ENCODE measurements around the gene MGAM2.

MGAM2 gene

DNA sequence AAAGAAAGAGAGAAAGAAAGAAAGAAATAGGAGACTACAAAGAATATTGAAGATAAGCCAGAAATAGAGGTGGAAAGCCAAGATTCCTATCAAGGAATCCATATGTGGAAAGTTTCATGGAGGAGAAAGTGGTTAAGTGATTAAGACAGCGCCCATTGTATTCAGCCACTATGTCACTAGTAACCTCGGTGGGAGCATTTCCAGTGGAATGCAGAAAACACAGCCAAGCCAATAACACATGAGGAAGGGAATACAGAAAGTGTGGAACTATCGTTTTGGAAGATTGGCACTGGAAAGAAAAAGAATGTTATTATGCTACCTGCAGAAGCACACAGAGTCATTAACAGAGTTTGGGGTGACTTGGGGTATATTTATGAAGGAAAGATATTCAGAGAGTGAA, 2.7 kb downstream of the MGAM2 start:
- TF ChIP-seq, protein P1, sequence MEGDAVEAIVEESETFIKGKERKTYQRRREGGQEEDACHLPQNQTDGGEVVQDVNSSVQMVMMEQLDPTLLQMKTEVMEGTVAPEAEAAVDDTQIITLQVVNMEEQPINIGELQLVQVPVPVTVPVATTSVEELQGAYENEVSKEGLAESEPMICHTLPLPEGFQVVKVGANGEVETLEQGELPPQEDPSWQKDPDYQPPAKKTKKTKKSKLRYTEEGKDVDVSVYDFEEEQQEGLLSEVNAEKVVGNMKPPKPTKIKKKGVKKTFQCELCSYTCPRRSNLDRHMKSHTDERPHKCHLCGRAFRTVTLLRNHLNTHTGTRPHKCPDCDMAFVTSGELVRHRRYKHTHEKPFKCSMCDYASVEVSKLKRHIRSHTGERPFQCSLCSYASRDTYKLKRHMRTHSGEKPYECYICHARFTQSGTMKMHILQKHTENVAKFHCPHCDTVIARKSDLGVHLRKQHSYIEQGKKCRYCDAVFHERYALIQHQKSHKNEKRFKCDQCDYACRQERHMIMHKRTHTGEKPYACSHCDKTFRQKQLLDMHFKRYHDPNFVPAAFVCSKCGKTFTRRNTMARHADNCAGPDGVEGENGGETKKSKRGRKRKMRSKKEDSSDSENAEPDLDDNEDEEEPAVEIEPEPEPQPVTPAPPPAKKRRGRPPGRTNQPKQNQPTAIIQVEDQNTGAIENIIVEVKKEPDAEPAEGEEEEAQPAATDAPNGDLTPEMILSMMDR (IDR thresholded peaks at IDR 0.05; ENCODE audit: borderline replicate concordance, insufficient read depth, low read depth, low read length), result no peak

DNA sequence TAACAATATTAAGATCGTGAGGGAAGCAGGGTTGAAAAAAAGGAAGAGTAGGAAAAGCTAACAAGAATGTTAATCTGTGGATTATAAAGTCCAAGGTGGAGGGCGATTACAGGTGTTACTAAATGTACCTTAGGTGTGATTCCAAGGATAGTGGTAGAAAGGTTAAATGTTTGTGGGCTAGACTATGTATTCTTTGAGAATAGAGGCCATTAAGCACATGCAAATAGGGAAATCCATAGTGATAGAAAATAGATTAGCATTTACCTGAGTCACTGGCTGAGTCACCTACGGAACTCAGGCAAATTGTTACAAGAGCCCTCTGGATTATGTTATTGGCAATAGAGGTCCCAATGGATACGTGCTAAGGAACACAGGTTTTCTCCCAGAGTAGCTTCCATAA, 9.0 kb downstream of the MGAM2 start:
- TF ChIP-seq, protein P1 (IDR thresholded peaks at IDR 0.05; ENCODE audit: borderline replicate concordance, insufficient read depth, low read depth, low read length), result no peak

More for the DNA sequence above, 2.7 kb downstream of the MGAM2 start:
- H3K4me3 ChIP-seq (ENCODE audit: low read depth, low read length), result no peak overlapping the region

DNA sequence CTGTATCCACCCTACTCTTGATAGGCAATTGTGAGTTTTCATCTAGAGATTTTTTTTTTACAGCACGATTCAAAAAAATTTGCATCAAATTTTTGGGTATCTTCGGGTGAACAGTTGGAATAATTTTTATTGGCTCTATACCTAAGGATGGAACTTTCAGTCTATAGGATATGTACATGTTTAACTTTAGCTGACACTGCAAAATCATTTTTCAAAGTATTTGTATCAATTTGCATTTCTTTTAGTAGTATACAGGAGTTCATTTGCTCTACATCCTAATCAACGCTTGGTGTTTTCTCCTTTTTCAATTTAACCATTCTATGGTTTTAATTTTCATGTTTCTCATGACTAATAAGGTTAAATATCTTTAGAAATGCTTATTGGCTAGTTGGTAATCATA, 11.7 kb downstream of the MGAM2 start:
- no peak overlapping the region for H3K4me3 ChIP-seq (ENCODE audit: low read depth, low read length)
- TF ChIP-seq, protein P1 (IDR thresholded peaks at IDR 0.05; ENCODE audit: borderline replicate concordance, insufficient read depth, low read depth, low read length), result no peak

More for the DNA sequence above, 9.0 kb downstream of the MGAM2 start:
- H3K4me3 ChIP-seq (ENCODE audit: low read depth, low read length), result no peak overlapping the region

DNA sequence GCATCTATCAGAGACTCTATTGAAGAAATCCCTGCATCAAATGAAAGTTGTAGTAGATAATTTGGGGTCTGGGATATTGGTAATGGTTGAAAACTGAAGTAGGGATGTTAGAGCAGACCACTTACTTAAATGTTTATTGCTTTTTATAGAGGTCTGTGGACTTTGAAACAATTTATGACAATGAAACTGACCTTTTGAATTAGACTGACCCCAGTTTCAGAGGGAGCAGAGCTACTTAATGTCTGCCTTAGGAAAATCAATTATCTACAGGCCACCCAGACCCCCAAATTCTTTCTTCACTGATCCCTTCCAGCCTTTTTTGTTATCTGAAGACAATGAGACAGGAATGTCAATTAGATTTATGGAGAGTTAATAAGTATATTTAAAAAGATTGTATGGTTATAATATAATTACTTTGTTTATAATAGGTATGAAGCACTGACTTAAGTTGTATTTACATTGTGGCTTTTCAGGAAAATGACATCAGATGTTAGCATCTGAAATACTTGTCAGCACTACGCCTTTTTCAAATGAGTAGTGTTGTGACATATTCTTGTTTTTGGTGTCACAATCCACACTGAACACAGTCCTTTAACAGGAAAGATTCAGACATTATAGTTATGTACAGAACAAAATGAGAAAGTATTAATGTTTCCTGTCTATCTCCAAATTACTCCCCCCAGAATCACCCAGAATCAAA, 13.9 kb downstream of the MGAM2 start:
- TF ChIP-seq, protein P1 (IDR thresholded peaks at IDR 0.05; ENCODE audit: borderline replicate concordance, insufficient read depth, low read depth, low read length), result no peak
- H3K4me3 ChIP-seq (ENCODE audit: low read depth, low read length), result no peak overlapping the region

DNA sequence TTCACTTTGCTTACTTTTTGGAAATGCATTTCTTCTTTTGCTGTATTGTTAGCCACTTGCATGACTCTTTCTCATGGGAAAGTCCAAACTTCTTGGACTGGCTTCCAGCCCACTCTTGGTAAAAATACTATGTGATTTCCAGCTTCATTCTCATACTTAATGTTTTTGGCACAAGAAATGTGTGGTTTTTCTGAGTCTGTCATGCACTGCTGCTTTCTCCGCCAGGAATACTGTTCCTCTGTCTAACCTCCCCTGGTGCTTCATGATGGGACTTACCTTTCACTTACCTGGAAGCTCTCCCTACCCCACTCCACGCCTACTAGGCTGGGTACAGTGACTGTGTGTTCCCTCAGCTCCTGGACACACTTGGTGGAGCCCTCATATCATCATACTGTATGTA, 18.7 kb downstream of the MGAM2 start:
- H3K4me3 ChIP-seq (ENCODE audit: low read depth, low read length), result no peak overlapping the region
- TF ChIP-seq, protein P1 (IDR thresholded peaks at IDR 0.05; ENCODE audit: borderline replicate concordance, insufficient read depth, low read depth, low read length), result no peak

DNA sequence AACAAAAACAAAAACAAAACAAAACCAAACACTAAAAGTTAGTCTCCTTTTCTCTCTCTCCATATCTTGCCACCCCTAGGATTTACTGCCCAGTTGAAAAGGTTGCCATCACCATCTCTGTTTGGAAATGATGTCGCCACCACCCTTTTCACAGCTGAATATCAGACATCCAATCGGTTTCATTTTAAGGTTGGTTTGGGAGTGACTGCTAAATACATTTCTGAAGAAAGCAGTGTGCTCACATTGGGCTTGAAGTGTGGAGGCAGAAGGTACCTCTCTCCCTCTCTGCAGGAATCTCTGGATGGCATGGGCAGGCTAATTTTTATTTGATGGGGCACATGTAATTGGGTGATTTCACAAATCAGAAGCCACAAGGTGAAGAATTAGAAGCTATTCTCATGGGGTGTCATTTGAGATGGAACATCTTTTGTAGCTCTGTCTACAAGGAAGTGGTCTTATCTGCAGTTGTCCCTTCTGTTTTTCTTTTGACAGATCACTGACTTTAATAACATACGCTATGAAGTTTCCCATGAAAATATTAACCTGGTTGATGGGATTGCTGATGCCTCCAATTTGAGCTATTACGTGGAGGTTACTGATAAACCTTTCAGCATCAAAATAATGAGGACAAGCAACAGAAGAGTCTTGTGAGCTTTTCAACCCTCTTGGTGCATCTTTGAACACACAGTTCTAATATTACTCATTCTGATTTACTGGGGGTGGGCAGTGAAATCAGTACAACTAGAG, 20.1 kb downstream of the MGAM2 start:
- H3K4me3 ChIP-seq (ENCODE audit: low read depth, low read length), result no peak overlapping the region
- TF ChIP-seq, protein P1 (IDR thresholded peaks at IDR 0.05; ENCODE audit: borderline replicate concordance, insufficient read depth, low read depth, low read length), result no peak

DNA sequence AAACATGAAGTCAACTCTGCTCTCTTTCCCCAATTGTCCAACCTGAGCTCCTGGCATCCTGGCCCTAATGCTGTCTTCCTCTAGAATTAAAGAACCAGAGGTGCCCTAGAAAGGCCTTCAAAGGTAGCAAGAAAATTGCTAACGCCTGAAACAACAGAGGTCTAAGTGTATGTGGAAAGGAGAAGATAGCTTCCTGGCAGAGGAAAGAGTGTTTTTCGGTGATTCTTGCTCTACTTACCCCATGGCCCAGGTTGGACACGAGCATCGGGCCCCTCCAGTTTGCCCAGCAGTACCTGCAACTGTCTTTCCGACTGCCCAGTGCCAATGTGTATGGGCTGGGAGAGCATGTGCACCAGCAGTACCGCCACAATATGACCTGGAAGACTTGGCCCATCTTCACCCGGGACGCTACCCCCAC, 22.2 kb downstream of the MGAM2 start:
- TF ChIP-seq, protein P1 (IDR thresholded peaks at IDR 0.05; ENCODE audit: borderline replicate concordance, insufficient read depth, low read depth, low read length), result no peak
- H3K4me3 ChIP-seq (ENCODE audit: low read depth, low read length), result no peak overlapping the region
